Neural progenitor cell (in vitro differentiated cells): ENCODE results near the gene GRAPL. TPM values are rescaled to one million over a fixed set of nuclear protein-coding genes. Genes with fewer than 3 reads are reported as not detected.
"Not testable (repeated sequence)": the region's sequence is repeated elsewhere in the genome, so short reads cannot be mapped to it uniquely, and the experiment has no call there.

ENCODE experiments used
- DNase-seq: peaks from one replicate; pipeline ENCODE4 v3.0.0-alpha.2; 2016; ENCODE audit warnings: low spot score
- H2AFZ ChIP-seq: fragments of 200-600 bp; sonication (generic); replicated peaks from 2 replicates; pipeline ENCODE4 v1.6.1; 2016; ENCODE audit warnings: antibody characterized with exemption
- H3F3A ChIP-seq: fragments of 200-600 bp; sonication (generic); 2 replicates; pipeline ENCODE4 v1.6.1; 2016; ENCODE audit warnings: antibody characterized with exemption, low read depth
- H3K27ac ChIP-seq: fragments of 200-600 bp; sonication (generic); 2 replicates; pipeline ENCODE4 v1.5.1; 2016; ENCODE audit warnings: mild to moderate bottlenecking
- H3K27me3 ChIP-seq: fragments of 200-600 bp; sonication (generic); 2 replicates; pipeline ENCODE4 v1.6.1; 2016; ENCODE audit warnings: mild to moderate bottlenecking, moderate library complexity
- H3K36me3 ChIP-seq: fragments of 200-600 bp; sonication (generic); 2 replicates; pipeline ENCODE4 v1.5.1; 2016
- H3K4me1 ChIP-seq: fragments of 200-600 bp; sonication (generic); 2 replicates; pipeline ENCODE4 v1.6.1; 2016; ENCODE audit warnings: mixed run types
- H3K4me2 ChIP-seq: fragments of 200-600 bp; sonication (generic); 2 replicates; pipeline ENCODE4 v1.6.1; 2016
- H3K4me3 ChIP-seq: fragments of 200-600 bp; sonication (generic); 2 replicates; pipeline ENCODE4 v1.5.1; 2016
- H3K79me2 ChIP-seq: fragments of 200-600 bp; sonication (generic); 2 replicates; pipeline ENCODE4 v1.6.1; 2016; ENCODE audit warnings: low read depth
- H3K9ac ChIP-seq: fragments of 200-600 bp; sonication (generic); 2 replicates; pipeline ENCODE4 v1.6.1; 2016
- H3K9me3 ChIP-seq: fragments of 200-600 bp; sonication (generic); 2 replicates; pipeline ENCODE4 v1.5.1; 2016; ENCODE audit warnings: low read depth
- H4K20me1 ChIP-seq: fragments of 200-600 bp; sonication (generic); 2 replicates; pipeline ENCODE4 v1.6.1; 2016; ENCODE audit warnings: low read depth
- H3K27ac Mint-ChIP-seq: 3 replicates; pipeline ENCODE4 v1.8.0; 2021; ENCODE audit warnings: mixed read lengths
- H3K27me3 Mint-ChIP-seq: 2 replicates; pipeline ENCODE4 v1.8.0; 2022; ENCODE audit warnings: low read depth, mild to moderate bottlenecking, inconsistent platforms, moderate library complexity, mixed read lengths; ENCODE audit not compliant: insufficient read depth
- H3K36me3 Mint-ChIP-seq: 3 replicates; pipeline ENCODE4 v1.8.0; 2021; ENCODE audit warnings: mixed read lengths
- H3K4me1 Mint-ChIP-seq: 3 replicates; pipeline ENCODE4 v1.8.0; 2021; ENCODE audit warnings: mixed read lengths
- H3K4me3 Mint-ChIP-seq: 3 replicates; pipeline ENCODE4 v1.8.0; 2021; ENCODE audit warnings: mild to moderate bottlenecking, moderate library complexity, mixed read lengths
- H3K9me3 Mint-ChIP-seq: 3 replicates; pipeline ENCODE4 v1.8.0; 2020; ENCODE audit warnings: mixed read lengths
- total RNA-seq: library from RNA; depleted of rRNA; stranded (reverse); fragments of >200 nt; gene quantifications from 2 replicates; pipeline ENCODE4 v1.2.3, GENCODE V29; 2015; ENCODE audit warnings: low replicate concordance

Gene GRAPL
- total RNA-seq, 1 donor from 2014 or later: not detected

GRCh38 chr17:19131108-19131507, 3.7 kb downstream of the GRAPL start:
- H3K9me3 Mint-ChIP-seq, H3K27me3 Mint-ChIP-seq, H3K36me3 ChIP-seq, H3K4me2 ChIP-seq, H3K4me3 ChIP-seq, DNase-seq, H3F3A ChIP-seq, H3K4me1 ChIP-seq, H3K4me1 Mint-ChIP-seq, H3K27ac Mint-ChIP-seq, H3K79me2 ChIP-seq, H3K9me3 ChIP-seq, H3K9ac ChIP-seq, H3K36me3 Mint-ChIP-seq, H2AFZ ChIP-seq, H3K27ac ChIP-seq, H3K4me3 Mint-ChIP-seq, H4K20me1 ChIP-seq, H3K27me3 ChIP-seq: not testable (repeated sequence)

GRCh38 chr17:19131772-19132171, 4.4 kb downstream of the GRAPL start:
- not testable (repeated sequence) for H3K79me2 ChIP-seq, H3K4me2 ChIP-seq, H3K36me3 Mint-ChIP-seq, H3K4me3 ChIP-seq, H3K27me3 Mint-ChIP-seq, DNase-seq, H3K27ac Mint-ChIP-seq, H2AFZ ChIP-seq, H3K27ac ChIP-seq, H3K27me3 ChIP-seq, H3K4me1 ChIP-seq, H3K4me1 Mint-ChIP-seq, H3K4me3 Mint-ChIP-seq, H3K9ac ChIP-seq, H3K9me3 ChIP-seq, H3K9me3 Mint-ChIP-seq, H3K36me3 ChIP-seq, H3F3A ChIP-seq, H4K20me1 ChIP-seq

GRCh38 chr17:19133793-19134192, 6.4 kb downstream of the GRAPL start:
- H3K36me3 Mint-ChIP-seq, H3K9me3 ChIP-seq, H3K4me2 ChIP-seq, H3K9me3 Mint-ChIP-seq, H3K4me1 Mint-ChIP-seq, H3K27me3 Mint-ChIP-seq, H3K27ac Mint-ChIP-seq, H3K27ac ChIP-seq, H3K4me3 ChIP-seq, H2AFZ ChIP-seq, H3K36me3 ChIP-seq, H3F3A ChIP-seq, H3K4me3 Mint-ChIP-seq, H3K4me1 ChIP-seq, H3K9ac ChIP-seq, DNase-seq, H4K20me1 ChIP-seq, H3K79me2 ChIP-seq, H3K27me3 ChIP-seq: not testable (repeated sequence)

- not testable (repeated sequence) for DNase-seq, H3K27ac Mint-ChIP-seq, H3K79me2 ChIP-seq, H3K9me3 Mint-ChIP-seq, H3K4me1 ChIP-seq, H3K27me3 Mint-ChIP-seq, H3K27ac ChIP-seq, H3K36me3 Mint-ChIP-seq, H3K9ac ChIP-seq, H4K20me1 ChIP-seq, H3K9me3 ChIP-seq, H3K27me3 ChIP-seq, H3F3A ChIP-seq, H3K4me3 Mint-ChIP-seq, H2AFZ ChIP-seq, H3K4me3 ChIP-seq, H3K4me1 Mint-ChIP-seq, H3K4me2 ChIP-seq, H3K36me3 ChIP-seq
These were observed 8.0 kb downstream of the GRAPL start for GRCh38 chr17:19135391-19135790.

GRCh38 chr17:19136138-19136537, 8.7 kb downstream of the GRAPL start:
- H3K9ac ChIP-seq, H4K20me1 ChIP-seq, H2AFZ ChIP-seq, H3K79me2 ChIP-seq, H3K4me1 Mint-ChIP-seq, H3F3A ChIP-seq, H3K27me3 ChIP-seq, H3K27ac Mint-ChIP-seq, H3K27me3 Mint-ChIP-seq, H3K9me3 ChIP-seq, H3K9me3 Mint-ChIP-seq, H3K4me3 Mint-ChIP-seq, H3K4me2 ChIP-seq, DNase-seq, H3K4me3 ChIP-seq, H3K27ac ChIP-seq, H3K36me3 ChIP-seq, H3K4me1 ChIP-seq, H3K36me3 Mint-ChIP-seq: not testable (repeated sequence)

GRCh38 chr17:19136605-19137004, 9.2 kb downstream of the GRAPL start:
- not testable (repeated sequence) for H3K27ac ChIP-seq, H3F3A ChIP-seq, H3K4me3 Mint-ChIP-seq, H3K27ac Mint-ChIP-seq, H3K27me3 ChIP-seq, H3K9me3 ChIP-seq, H3K4me2 ChIP-seq, H4K20me1 ChIP-seq, H3K4me1 ChIP-seq, H3K9ac ChIP-seq, H3K36me3 Mint-ChIP-seq, H3K4me1 Mint-ChIP-seq, H3K4me3 ChIP-seq, H3K79me2 ChIP-seq, H3K27me3 Mint-ChIP-seq, DNase-seq, H3K9me3 Mint-ChIP-seq, H2AFZ ChIP-seq, H3K36me3 ChIP-seq

- H3K4me1 Mint-ChIP-seq, H3K36me3 ChIP-seq, H3K4me3 ChIP-seq, H3K9me3 ChIP-seq, H3F3A ChIP-seq, H3K9me3 Mint-ChIP-seq, H3K27me3 Mint-ChIP-seq, H3K27ac ChIP-seq, H3K4me1 ChIP-seq, DNase-seq, H3K27ac Mint-ChIP-seq, H3K79me2 ChIP-seq, H3K27me3 ChIP-seq, H3K4me2 ChIP-seq, H3K36me3 Mint-ChIP-seq, H4K20me1 ChIP-seq, H3K9ac ChIP-seq, H2AFZ ChIP-seq, H3K4me3 Mint-ChIP-seq: not testable (repeated sequence)
These were observed 10.6 kb downstream of the GRAPL start for GRCh38 chr17:19137959-19138358.

GRCh38 chr17:19141366-19142155, 14.2 kb downstream of the GRAPL start:
- not testable (repeated sequence) for H3F3A ChIP-seq, H3K27ac Mint-ChIP-seq, H3K27me3 ChIP-seq, H3K79me2 ChIP-seq, H3K36me3 Mint-ChIP-seq, H3K9ac ChIP-seq, H3K4me2 ChIP-seq, H3K9me3 ChIP-seq, H4K20me1 ChIP-seq, H3K4me1 Mint-ChIP-seq, H3K27me3 Mint-ChIP-seq, H3K4me3 Mint-ChIP-seq, H3K27ac ChIP-seq, H3K4me1 ChIP-seq, H2AFZ ChIP-seq, H3K4me3 ChIP-seq, H3K9me3 Mint-ChIP-seq, DNase-seq, H3K36me3 ChIP-seq
